HG02759 (cell line): ENCODE results near the gene LCAT.
"Not testable (repeated sequence)": the region's sequence is repeated elsewhere in the genome, so short reads cannot be mapped to it uniquely, and the experiment has no call there.

Experiments
- ATAC-seq: cut with Tn5 transposase; IDR thresholded peaks from one replicate; pipeline ENCODE4 v1.9.1; 2021; ENCODE audit warnings: mild to moderate bottlenecking, moderate library complexity; ENCODE audit not compliant: unreplicated experiment

The LCAT gene

DNA sequence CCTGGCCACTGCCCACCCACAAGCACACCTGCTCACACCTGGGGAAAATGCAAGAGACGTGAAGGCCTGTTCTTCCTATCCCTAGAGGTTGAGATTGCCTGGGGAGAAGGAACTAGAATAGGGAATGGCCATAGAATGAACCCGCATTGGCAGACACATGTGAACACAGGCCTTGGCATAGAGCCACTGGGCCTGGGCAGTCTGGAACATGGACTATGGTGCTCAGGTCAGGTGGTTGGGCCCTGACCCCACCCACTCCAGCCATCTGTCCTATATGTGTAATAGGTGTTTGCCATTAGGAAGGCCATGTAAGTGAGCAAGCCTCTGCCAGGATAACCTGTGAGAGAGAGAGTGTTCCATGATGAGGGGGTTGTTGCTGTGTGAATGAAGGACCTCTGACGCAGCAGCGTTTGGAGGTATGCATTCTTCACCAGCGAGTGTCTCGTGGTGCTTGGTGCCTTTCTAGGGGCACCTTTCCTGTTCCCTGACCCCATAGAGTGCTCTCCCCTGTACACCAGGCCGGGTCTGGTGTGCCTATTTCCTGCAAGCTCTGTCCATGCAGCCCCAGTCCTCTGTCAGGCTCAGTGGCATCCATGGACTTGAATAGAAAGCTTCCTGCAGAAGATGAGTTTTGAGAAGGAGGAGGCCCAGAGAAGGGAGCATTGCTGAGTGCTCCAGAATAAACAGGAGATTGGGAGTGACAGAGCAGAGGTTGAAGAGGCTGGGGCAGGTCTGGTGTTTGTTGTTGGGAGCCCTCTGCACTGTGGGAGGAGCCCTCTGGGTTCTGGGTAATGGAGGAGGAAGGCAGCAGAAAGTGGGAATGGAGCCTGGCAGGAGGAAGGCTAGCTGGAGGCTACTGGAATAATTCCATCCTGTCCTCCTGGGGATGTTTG is 27.8 kb downstream of the LCAT start:
- no peak for ATAC-seq

DNA sequence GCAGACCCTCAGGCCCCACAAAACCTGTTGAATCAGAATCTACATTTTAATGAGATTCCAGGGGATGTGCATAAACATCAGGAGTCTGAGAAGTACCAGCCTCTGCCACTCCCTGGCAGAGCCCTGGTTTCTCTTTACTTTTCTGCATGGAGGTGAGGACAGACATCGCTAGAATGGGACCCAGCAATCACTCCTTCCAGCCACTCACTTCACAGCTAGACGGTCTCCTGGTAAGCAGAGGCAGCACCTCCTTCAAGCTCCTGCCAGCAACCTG is 28.5 kb downstream of the LCAT start:
- ATAC-seq = not testable (repeated sequence)

DNA sequence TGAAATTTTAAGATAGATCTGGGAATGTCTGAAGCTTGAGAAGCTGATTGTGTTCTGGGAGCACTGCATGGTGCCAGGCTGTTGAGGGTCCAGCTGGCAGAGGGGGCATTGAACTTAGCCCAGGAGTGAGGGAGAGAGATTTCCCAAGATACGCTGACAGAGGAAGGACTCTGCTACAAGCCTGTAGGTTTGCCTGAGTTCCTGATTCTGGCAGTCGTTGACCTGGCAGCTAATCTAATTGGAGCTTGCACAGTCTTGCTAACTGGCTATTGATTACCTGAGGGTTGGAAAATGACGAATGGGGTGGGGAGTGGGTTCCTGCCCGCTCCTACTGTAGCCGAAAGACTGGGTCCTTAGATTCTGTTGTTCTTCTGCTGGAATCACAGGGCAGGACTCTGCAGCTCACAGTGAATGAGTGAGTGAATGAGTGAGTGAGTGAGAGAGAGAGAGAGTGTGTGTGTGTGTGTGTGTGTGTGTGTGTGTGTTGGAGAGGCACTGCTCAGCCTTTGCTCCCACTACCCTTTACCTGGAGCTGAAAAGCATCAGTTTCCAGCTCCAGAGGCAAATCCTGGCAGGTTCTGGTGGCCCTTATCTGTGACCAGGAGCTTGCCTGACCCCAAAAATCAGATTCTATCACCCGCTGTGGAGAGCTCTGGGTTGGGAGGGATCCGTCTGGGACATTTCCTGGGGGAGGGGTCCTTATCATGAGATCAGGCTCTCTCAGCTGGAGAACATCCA is 29.0 kb downstream of the LCAT start:
- ATAC-seq = no peak

- ATAC-seq = no peak
Measured at GRCh38 chr16:67910158-67910557, 33.8 kb downstream of the LCAT start.

DNA sequence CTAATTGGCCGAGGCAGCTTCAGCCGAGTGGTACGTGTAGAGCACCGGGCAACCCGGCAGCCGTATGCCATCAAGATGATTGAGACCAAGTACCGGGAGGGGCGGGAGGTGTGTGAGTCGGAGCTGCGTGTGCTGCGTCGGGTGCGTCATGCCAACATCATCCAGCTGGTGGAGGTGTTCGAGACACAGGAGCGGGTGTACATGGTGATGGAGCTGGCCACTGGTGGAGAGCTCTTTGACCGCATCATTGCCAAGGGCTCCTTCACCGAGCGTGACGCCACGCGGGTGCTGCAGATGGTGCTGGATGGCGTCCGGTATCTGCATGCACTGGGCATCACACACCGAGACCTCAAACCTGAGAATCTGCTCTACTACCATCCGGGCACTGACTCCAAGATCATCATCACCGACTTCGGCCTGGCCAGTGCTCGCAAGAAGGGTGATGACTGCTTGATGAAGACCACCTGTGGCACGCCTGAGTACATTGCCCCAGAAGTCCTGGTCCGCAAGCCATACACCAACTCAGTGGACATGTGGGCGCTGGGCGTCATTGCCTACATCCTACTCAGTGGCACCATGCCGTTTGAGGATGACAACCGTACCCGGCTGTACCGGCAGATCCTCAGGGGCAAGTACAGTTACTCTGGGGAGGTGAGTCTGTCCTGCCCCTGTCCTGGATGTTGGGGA is 34.7 kb downstream of the LCAT start:
- no peak for ATAC-seq

- no peak for ATAC-seq
Measured at GRCh38 chr16:67907397-67908180, 36.3 kb downstream of the LCAT start.

DNA sequence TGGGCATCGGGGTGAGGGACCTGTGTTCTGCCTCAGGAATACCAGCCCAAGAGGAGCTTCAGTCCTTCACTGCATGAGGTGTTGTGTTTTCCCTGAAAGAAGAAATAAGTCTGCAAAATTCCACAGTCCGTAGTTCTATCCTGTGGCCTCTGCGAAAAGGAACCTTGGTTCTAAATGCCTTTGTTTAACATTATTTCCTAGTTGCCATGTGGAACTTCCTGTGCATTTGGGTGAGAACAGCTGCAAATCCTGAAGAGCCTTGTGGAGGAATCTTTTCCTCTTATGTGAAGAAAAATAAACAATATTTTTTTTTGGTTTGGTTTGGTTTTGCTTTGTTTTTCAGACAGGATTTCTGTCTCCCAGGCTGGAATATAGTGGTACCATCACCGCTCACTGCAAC is 41.1 kb downstream of the LCAT start:
- no peak for ATAC-seq

DNA sequence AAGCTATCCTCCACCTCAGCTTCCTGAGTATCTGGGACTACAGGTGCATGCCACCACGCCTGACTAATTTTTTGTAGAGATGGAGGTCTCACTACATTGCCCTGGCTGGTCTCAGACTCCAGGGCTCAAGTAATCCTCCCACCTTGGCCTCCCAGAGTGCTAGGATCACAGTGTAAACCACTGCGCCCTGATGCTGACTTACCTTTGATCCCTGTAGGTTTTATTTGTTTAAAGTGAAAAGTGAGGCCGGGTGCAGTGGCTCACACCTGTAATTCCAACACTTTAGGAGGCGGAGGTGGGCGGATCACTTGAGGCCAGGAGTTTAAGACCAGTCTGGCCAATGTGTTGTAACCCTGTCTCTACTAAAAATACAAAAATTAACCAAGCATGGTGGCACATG is 42.2 kb downstream of the LCAT start:
- ATAC-seq = no peak

DNA sequence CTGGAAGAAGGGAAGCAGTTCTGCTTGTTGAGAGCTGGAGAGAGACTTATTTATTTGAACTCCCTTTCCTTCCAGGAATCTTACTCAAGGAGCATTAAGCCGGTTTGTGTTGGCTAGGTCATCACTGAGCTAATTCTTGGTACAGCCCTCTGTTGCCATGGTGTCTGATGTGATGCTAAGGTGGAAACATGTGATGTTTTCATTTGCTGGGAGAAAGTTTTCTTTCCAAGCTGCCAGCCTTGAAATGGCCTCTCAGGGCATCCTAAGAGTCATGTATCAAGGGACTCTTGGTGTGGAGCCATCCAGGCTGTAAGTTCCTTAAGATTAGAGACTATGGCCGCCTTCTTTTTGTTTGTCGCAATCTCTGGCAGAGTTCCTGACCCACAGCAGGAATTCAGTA is 46.7 kb downstream of the LCAT start:
- ATAC-seq = no peak

- ATAC-seq = no peak
Measured at GRCh38 chr16:67893743-67894399, 50.0 kb downstream of the LCAT start.

- ATAC-seq = peak; percentile 90
Measured at GRCh38 chr16:67892899-67893742, 50.8 kb downstream of the LCAT start, which contains the start of gene PSKH1. Gene PSKH1, plus strand, starts transcription at chr16:67893254. Its CDS starts 15,496 bp downstream, at chr16:67908750.

GRCh38 chr16:67892375-67892774 is 51.5 kb downstream of the LCAT start:
- no peak for ATAC-seq
